VCaP (cell line): ENCODE data around the gene FOXF2.

Experiments used
- H3K27ac ChIP-seq: fragments of 450-650 bp; 2 replicates; pipeline ENCODE4 v1.5.1; 2017
- TF ChIP-seq, protein P1 (sequence below): fragments of 450-650 bp; conservative IDR thresholded peaks from 2 replicates; pipeline ENCODE4 v1.5.1; 2017; ENCODE audit warnings: mild to moderate bottlenecking, moderate library complexity

FOXF2 gene

DNA sequence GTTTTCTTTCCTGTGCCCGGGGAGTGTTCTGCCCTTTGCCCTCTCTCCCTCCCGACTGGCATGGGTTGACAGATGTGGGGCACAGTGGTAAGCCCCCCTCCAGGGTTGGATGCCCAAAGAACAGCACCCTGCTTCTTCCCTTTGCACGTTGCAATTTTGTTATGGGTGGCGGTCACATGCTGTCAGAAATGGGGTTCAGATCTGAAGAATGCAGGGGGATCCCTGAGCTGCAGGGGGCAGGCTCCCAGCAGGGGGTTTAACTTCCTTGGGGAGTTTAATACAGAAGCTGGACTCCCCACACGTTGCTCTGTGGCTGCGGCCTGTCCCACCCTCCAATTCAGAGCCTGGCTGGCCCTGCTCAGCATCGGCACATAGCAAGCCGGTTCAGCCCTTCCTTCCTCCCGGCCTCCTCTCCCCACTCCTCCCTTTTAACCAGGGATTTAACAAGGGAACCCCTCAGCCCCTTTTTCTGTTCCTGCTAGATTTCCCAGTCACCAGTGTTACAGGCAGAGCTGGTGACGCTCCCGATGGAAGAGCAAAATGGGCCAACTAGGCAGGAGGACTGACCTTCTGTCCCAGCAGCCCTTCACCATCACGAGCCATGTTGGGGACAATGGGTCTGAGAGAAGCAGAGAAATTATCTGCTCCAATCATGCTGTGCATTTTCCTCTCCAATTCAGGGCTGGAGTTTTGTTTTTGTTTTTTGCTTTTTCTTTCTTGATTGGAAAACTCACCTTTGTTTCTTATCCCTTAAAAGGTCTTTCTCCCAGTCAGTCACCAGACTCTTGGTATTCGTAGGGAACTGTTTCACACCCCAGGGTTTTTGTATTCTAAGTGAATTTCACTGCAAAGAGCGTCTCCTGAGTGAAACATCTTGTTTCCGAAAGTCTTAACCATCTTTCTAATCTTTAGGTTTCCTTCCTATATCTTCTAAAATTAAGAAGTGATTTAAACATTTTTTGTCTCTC is 6.8 kb downstream of the FOXF2 start:
- TF ChIP-seq, protein P1, sequence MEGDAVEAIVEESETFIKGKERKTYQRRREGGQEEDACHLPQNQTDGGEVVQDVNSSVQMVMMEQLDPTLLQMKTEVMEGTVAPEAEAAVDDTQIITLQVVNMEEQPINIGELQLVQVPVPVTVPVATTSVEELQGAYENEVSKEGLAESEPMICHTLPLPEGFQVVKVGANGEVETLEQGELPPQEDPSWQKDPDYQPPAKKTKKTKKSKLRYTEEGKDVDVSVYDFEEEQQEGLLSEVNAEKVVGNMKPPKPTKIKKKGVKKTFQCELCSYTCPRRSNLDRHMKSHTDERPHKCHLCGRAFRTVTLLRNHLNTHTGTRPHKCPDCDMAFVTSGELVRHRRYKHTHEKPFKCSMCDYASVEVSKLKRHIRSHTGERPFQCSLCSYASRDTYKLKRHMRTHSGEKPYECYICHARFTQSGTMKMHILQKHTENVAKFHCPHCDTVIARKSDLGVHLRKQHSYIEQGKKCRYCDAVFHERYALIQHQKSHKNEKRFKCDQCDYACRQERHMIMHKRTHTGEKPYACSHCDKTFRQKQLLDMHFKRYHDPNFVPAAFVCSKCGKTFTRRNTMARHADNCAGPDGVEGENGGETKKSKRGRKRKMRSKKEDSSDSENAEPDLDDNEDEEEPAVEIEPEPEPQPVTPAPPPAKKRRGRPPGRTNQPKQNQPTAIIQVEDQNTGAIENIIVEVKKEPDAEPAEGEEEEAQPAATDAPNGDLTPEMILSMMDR = no peak
- no peak overlapping the region for H3K27ac ChIP-seq

DNA sequence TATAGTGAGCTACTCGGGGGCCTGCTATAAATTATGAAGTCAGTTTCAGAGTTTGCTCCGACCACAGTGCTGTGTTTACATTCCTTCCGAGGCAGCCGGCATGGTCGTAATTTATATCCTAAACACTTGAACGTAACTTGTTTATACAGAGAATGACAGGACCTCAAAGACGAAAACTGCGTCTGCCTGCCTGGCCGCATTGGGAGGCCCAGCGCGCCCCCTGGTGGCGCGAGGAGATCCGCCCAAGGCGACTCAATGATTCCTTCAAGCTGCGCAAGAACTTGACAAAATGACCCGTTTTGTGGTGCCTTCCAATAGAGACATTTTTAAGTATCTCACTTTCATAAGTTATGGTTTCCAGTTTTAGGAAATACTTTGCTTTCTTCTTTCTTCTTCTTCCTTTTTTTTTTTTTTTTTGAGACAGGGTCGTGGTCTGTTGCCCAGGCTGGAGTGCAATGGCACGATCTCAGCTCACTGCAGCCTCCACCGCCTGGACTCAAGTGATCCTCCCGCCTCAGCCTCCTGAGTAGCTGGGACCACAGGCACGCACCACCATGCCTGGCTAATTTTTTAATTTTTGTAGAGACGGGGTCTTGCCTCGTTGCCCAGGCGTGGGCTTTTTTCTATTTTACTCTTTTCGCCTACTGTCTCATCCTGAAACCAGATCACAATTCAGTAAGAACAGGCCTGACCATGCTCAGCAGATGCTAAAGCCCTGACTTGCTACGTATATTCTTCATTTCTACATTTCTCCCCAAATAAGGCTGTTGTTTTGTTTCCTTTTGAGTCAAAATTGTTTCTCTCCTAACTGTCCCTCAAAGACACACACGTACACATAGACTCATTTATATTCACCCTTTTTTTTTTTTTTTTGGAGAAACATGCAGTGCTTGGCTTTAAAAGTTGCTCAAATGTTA is 7.8 kb downstream of the FOXF2 start:
- no peak overlapping the region for H3K27ac ChIP-seq
- TF ChIP-seq, protein P1 = peak; percentile 79

DNA sequence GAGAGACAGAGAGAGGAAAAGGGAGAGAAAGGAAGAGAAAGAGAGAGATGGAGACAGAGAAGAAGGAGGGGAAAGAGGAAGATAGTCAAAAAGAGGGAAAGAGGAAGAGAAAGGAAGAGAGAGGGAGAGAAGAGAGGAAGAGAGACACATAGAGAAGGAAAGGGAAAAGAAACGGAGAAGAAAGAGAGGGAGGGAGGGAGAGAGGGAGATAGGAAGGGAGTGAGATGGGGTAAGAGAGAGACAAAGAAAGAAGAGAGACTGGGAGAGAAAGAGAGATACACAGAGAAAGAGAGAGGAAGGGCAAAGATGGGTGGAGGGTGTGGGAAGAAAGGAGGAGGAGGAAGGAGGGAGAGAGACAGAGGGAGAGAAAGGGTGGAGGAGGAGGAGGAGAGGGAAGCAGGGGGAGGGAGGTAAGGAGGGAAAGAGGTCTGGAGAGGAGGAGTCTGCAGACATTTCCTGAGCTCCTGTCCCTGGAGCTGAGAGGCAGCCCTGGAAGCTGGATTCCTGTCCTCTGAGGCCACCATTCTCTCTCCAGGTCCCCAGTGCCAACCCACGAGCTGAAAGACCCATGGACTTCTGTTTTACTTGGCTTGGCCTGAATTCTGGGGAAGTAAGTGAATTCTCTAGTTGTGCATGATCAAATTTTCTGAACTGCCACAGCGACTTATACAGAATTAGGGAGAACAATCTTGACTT is 9.9 kb downstream of the FOXF2 start:
- TF ChIP-seq, protein P1 = no peak
- no peak overlapping the region for H3K27ac ChIP-seq

DNA sequence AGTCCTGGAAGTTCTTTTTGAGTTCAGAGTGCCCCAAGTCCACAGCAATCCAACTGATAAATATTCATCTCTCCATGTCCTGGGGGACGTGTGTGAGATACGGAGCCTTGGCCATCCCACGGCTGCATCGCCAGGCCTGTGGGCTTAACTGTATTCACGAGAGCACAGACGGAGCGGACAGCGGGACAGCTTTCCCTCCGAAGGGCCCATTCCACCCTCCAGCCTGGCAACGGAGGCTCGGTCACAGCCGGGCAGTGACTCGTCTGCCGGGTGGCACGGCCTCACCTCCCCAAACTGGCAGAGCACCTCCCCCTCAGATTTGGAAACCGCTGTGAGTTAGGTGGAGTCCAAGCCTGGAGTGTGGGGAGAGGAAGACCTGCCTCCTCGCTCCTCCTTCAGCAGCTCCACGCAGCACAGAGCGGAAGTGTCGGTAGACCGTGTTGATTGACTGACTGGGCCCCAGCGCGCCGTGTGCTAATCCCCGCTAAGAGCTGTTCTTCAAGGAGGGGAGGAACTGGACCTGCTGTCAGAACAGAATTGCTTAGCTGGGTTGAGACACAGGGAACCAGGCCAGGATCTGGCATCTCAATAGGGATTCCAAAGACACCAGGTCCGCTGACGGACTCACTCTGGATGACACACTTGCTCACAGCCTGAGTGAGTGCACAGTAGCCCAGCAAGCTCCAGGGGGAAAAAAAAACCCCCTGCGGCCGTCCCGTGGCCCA is 10.9 kb downstream of the FOXF2 start:
- no peak overlapping the region for H3K27ac ChIP-seq
- TF ChIP-seq, protein P1 = no peak

DNA sequence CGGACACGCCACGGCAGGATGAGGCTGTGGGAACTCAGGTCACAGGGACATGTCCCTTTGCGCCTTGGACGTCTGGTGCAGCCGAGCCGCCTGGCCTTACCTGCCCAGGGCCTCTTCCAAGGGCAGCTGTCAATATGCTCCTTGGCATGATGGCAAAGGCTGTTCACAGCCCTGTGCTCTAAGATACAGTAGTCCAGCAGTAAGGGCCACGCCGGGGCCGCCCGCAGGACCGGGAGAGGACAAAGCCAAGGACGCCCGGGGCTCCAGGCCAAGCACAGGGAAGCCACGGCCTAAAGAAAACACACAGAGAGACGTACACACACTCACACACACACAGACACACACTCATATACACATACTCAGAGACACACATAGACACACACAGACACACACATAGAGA is 13.0 kb downstream of the FOXF2 start:
- H3K27ac ChIP-seq = no peak overlapping the region
- TF ChIP-seq, protein P1 = no peak

DNA sequence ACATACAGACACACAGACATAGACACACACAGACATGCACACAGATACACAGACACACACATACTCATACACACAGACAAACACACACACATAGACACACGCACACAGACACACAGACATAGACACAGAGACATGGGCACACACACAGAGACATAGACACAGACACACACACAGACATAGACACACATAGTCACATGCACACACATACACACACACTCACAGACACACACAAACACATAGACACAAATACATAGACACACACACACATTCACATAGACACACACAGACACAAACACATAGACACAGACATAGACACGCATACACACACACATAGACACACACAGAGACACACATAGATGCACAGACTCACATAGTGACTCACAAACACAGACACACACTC is 13.5 kb downstream of the FOXF2 start:
- H3K27ac ChIP-seq = no peak overlapping the region
- TF ChIP-seq, protein P1 = no peak
